GM19328 (cell line): ENCODE measurements around the gene PPP6R1.

ENCODE experiments used
- ATAC-seq: cut with Tn5 transposase; IDR thresholded peaks from one replicate; pipeline ENCODE4 v1.9.1; 2021; ENCODE audit warnings: mild to moderate bottlenecking, moderate library complexity; ENCODE audit not compliant: unreplicated experiment

Gene PPP6R1

DNA sequence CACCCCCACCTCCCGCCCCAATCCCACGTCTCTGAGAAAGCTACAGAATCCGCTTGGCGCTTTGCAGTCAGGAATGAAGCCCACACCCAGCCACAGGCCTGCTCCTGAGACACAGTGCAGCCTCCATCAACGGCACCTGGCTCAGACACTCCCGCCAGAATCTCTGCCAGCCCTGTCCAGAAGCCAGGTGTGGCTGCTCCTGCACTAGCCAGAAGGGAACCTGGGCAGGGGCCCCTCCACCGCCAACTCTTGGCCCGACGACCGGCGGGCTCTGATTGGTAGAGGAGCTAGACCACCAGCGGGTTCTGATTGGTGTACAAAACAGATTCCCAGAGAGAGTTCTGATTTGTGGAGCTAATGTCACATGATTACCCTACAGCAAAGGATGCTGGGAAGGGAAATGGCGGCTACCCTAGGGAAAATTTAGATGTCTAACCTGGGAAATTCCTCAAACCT lies 2.9 kb upstream of the PPP6R1 start:
- ATAC-seq, result no peak

DNA sequence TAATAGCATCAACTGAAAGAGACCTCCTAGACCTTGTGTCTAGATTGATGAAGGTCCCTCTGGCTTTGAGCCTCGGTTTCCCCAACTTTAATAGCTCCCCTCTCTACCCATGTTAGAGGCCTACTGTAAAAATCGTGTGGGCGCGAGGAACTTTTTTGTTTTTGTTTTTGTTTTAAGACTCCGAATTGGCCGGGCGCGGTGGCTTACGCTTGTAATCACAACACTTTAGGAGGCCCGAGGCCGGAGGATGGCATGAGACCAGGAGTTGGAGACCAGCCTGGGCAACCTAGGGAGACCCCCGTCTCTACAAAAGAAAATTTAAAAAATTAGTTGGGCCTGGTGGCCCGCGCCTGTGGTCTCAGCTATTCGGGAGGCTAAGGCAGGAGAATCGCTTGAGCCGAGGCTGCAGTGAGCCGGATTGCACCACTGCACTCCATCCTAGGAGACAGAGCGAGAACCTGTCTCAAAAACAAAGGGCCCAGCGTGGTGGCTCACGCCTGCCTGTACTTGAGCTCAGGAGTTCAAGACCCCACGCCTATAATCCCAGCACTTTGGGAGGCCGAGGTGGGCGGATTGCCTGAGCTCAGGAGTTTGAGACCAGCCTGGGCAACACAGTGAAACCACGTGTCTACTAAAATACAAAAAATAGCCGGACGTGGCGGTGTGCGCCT lies 858 bp upstream of the PPP6R1 start:
- ATAC-seq, result no peak

GRCh38 chr19:55258476-55258827 lies 365 bp downstream of the PPP6R1 start:
- peak; percentile 11 for ATAC-seq

DNA sequence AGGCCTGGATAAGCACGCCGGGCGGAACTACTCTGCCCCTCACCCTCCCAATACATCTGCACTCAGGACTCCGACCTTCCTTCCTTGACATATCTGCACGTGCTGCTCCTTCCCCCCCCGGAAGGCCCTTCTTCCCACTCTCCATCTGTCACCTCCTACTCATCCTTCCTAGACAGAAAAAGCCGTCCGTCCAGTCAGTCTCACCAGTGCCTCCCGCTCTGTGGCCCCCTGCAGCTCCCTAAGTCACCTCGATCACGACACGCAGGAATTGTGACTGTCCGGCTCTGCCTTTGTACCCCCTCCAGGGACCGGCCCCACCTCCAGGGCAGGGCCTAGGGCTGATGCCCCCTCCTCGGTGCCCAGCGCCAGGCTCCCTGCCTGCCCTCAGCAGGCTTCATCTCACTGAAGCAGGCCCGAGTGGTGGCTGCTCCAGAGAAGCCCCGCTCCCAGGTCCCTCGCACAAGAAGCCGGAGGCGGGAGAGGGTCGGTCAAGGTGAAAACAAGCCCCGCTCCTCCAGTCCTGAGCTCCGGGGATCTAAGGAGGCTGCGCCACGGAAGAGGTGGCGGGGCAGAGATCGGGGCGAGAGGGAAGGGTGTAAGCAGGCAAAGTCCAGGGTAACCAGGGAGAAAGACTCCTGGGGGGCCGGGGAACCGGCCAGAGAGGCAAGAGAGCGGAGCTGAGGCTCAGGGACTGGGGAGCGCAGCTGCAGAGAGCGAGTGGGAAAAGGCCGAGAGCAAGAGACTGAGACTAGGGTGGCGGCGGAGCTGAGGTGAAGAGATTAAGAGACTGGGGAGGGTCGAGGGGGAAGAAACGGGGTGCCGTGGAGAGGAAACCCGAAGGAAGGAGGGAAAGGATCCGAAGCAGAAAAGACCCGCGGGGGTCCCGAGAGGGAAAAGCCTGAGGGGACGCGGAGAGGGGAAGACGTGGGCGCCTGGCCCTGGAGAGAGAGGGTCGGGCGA lies 1.1 kb downstream of the PPP6R1 start:
- ATAC-seq, result no peak

GRCh38 chr19:55256562-55257460 lies 2.0 kb downstream of the PPP6R1 start:
- no peak for ATAC-seq

- ATAC-seq, result no peak
These were observed 3.0 kb downstream of the PPP6R1 start for GRCh38 chr19:55255618-55256423.

GRCh38 chr19:55254625-55254977 lies 4.2 kb downstream of the PPP6R1 start:
- ATAC-seq, result no peak

GRCh38 chr19:55253842-55254624 lies 4.8 kb downstream of the PPP6R1 start:
- no peak for ATAC-seq

DNA sequence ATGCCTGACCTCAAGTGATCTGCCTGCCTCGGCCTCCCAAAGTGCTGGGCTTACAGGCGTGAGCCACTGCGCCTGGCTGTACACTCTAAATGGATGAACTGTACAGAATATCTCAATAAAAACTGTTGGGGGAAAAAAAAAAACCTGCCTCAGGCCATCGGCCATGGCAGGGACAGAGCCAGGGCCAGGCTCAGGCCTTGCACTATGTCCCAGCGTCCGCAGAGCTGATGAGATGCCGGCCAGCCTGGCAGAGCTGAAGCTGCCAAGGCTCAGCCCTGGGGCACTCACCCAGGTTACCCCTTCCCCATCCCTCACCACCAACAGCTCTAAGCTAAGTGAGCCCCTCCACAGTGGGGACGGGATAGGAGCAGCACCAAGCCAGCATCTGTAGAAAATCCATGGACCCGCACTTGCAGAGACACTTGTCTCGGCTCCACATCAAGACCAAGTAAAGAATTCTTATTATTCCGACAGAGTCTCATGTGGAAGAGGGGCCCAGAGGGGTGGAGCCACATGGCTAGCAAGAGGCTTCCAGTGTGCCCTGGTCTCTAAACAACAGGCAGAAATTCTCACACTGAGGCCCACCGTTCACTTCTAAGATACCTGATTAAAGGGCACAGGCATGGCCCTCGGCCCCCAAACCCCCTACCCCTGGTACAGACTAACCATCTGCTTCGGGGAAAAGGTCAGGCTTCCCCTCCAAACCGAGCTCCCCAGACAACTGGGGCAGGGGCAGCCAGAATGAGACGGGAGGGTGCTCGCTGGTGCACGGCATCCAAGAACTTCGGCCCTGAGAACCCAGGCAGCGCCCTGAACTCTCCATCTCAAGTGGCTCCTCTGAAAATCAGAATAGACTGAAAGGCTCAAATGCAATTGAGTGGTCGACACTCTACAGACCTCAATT lies 5.8 kb downstream of the PPP6R1 start:
- no peak for ATAC-seq

DNA sequence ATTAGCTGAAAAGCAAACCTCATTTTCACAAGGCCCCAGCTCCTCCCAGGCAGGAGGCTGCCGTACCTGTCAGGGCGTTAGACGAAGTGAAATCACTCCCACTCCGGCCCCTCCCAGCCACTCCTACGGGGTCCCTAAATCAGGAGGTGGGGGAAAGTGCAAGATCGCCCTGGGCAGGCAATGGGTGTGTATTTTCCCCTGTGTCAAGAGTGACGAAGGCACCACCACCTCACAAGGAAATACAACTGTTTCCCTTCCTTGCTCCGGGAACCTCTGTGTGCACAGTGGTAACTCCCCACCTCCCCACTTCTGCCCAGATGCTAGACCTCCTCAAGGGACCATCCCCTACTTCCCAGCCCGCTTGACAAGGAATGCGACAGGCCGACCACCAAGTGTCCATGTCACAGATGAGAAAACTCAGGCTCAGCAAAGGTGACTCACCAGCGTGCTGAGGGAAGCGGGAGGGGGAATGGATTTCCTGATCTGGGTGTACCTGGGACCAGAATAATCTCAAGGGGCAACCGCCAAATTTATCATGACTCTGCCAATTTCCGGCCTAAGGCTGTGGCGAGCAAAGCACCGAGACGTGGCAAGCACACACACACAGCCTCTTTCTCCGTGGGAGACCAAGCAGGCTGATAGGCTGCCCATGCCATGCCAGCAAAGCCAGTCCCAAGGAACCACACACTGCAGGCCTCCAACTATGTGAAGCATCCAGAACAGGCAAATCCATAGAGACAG lies 7.3 kb downstream of the PPP6R1 start:
- ATAC-seq, result no peak

GRCh38 chr19:55250262-55251036 lies 8.4 kb downstream of the PPP6R1 start:
- no peak for ATAC-seq

- no peak for ATAC-seq
These were observed 9.0 kb downstream of the PPP6R1 start for GRCh38 chr19:55249841-55250240.

DNA sequence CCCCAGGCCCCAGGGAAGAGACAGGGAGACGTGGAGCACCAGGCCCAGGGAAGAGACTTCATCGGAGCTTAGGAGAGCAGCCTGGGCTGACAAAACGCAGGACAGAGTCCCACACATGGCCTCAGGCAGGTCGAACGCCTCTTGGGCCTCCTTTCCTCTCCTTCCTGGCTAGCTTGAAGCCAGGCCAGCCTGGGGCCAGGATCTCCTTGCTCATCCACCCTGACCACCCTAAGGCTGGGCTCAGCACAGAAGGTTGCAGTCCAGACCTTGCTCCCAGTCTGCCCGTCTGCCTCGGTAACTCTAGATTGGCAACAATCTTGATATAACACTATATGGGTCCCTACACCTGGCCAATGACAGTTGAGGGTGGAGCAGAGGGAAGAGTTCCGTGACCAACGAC lies 10.1 kb downstream of the PPP6R1 start:
- no peak for ATAC-seq

DNA sequence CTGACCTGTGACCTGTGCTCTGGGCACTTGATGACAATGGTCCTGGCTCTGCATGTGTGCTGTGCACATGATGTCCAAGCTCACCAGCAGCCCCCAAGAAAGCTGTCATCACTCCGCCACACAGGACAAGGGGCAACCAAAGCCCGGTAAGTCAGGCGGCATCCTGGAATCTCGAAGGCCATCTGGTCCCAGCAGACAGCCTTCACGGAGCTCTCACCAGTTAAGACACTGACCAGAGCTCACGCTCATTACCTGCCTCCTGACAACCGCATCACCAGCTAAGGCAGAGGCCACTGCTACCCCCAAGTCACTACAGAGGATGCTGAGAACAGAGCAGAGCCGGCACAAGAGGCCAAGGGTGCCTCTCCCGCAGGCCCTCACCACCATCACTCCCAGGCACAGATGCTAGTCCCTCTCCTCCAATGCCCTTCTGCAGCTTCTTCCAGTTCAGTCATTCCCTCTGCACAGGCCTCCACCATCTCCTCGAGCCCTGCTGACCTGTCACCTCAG lies 10.6 kb downstream of the PPP6R1 start:
- no peak for ATAC-seq

GRCh38 chr19:55247621-55248099 lies 11.2 kb downstream of the PPP6R1 start:
- no peak for ATAC-seq
